ENCODE results near the gene GALR1. TPM values are rescaled to one million over a fixed set of nuclear protein-coding genes. Genes with fewer than 3 reads are reported as not detected.
"Not testable (repeated sequence)": the region's sequence is repeated elsewhere in the genome, so short reads cannot be mapped to it uniquely, and the experiment has no call there.

GALR1 gene
- polyA plus RNA-seq, 3 donors, result not detected

DNA sequence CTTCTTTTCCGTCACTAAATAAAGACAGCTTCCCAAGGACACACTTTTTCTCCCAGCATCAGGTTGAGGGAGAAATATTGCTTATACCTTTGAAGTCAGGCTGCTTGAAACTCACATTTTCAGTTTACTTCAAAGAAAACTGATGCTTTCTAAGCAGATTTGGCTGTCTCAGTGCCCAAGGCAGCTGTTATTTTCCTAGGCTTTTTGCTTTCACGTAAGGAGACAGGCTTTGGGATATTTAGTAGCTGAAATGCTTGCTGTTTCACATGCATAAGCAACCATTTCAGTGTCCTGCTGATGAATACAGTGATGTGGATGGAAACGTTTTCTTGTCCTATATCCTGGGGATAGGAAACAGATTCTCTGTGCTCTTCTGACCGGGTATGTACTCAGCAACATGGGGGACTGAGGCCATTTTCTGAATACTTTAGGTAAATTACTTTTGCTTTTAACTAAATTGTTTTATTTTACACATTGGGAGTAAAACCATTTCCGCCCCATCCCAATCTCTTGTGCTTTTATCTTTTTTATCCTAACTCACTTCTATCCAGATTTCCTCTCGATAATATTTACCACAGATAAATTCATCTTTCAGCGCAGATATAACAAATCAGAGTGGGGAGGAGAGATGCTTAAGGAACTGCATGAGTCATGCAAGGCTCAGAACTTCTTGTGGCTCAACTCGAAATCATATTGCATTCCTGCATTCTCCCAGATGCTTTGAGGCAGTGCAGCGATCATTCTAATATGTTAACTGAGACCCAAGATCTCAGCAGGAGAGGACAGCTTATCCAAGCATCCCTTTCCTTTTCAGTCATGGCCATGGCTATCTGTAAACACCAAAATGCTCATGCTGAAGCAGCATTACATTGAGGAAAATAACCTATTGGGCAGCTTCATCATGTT is 22.2 kb downstream of the GALR1 start:
- no peak for DNase-seq
- no peak overlapping the region for H3K4me2 ChIP-seq (replicated peaks; ENCODE audit: extremely low read depth, low read length, poor library complexity, severe bottlenecking)
- Mint-ChIP-seq H3K9me3 (peaks cover 0 to 13% (median 5%) of the 10 kb centered on the region in 7 donors), H3K36me3 (no peaks in the 10 kb centered on the region), H3K4me1 (no peaks in the 10 kb centered on the region), H3K27ac (no peak overlapping the region), H3K4me3 (no peak overlapping the region), H3K27me3 (ENCODE audit: low read depth in 3 of 3) (peaks cover 2 to 13% (median 3%) of the 10 kb centered on the region in 3 donors)
- peaks cover 2 to 4% of the 10 kb centered on the region in 2 donors for H3K27me3 ChIP-seq (ENCODE audit: control insufficient read depth in 2 of 2, insufficient read depth in 2 of 2, low read length in 2 of 2)
- no peak overlapping the region for H3K4me3 ChIP-seq (replicated peaks in 1 of 3; ENCODE audit: low read depth in 2 of 3, low read length in 3 of 3)
- H3K9ac ChIP-seq (ENCODE audit: insufficient read depth, low read length, poor library complexity, severe bottlenecking), result no peak overlapping the region
- no peak overlapping the region for H2AFZ ChIP-seq (ENCODE audit: insufficient read depth, low read depth, low read length, poor library complexity, severe bottlenecking)
- H3K9me3 ChIP-seq (replicated peaks in 1 of 2; ENCODE audit: control insufficient read depth in 1 of 2, insufficient read depth in 1 of 2, low read length in 2 of 2), result peaks cover 5% of the 10 kb centered on the region in 2 donors
- H3K4me1 ChIP-seq (ENCODE audit: control insufficient read depth in 1 of 2, insufficient read depth in 2 of 2, low read length in 2 of 2), result no peaks in the 10 kb centered on the region
- TF ChIP-seq, protein P1, sequence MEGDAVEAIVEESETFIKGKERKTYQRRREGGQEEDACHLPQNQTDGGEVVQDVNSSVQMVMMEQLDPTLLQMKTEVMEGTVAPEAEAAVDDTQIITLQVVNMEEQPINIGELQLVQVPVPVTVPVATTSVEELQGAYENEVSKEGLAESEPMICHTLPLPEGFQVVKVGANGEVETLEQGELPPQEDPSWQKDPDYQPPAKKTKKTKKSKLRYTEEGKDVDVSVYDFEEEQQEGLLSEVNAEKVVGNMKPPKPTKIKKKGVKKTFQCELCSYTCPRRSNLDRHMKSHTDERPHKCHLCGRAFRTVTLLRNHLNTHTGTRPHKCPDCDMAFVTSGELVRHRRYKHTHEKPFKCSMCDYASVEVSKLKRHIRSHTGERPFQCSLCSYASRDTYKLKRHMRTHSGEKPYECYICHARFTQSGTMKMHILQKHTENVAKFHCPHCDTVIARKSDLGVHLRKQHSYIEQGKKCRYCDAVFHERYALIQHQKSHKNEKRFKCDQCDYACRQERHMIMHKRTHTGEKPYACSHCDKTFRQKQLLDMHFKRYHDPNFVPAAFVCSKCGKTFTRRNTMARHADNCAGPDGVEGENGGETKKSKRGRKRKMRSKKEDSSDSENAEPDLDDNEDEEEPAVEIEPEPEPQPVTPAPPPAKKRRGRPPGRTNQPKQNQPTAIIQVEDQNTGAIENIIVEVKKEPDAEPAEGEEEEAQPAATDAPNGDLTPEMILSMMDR (IDR thresholded peaks at IDR 0.05), result no peak
- no peak overlapping the region for H3K27ac ChIP-seq (ENCODE audit: low read depth in 1 of 2, low read length in 2 of 2)
- no peaks in the 10 kb centered on the region for H3K36me3 ChIP-seq (replicated peaks in 1 of 2; ENCODE audit: control insufficient read depth in 1 of 2, insufficient read depth in 2 of 2, low read length in 2 of 2)
- WGBS (ENCODE audit: insufficient coverage), result 48% methylated on average over 4 of the region's 9 CpGs
- H3K79me2 ChIP-seq (ENCODE audit: insufficient read depth, low read length), result no peaks in the 10 kb centered on the region
- intact Hi-C loops (cut with micrococcal nuclease), result no loop called here
- H4K20me1 ChIP-seq (ENCODE audit: insufficient read depth, low read length), result no peaks in the 10 kb centered on the region

DNA sequence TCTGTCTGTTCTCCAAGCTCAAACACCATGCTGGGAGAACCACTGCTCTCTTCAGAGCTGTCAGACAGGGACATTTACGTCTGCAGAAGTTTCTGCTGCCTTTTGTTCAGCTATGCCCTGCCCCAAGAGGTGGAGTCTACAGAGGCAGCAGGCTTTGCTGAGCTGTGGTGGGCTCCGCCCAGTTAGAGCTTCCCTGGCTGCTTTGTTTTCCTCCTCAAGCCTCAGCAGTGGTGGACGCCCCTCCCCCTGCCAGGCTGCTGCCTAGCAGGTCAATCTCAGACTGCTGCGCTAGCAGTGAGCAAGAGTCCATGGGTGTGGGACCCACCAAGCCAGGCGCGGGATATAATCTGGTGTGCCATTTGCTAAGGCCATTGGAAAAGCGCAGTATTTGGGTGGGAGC is 41.2 kb downstream of the GALR1 start:
- WGBS (ENCODE audit: insufficient coverage), result 58% methylated on average over 6 of the region's 7 CpGs
- H3K4me2 ChIP-seq (replicated peaks; ENCODE audit: extremely low read depth, low read length, poor library complexity, severe bottlenecking); H3K27me3 Mint-ChIP-seq (ENCODE audit: low read depth in 3 of 3); H3K4me3 ChIP-seq (replicated peaks in 1 of 3; ENCODE audit: low read depth in 2 of 3, low read length in 3 of 3); H3K27me3 ChIP-seq (ENCODE audit: control insufficient read depth in 2 of 2, insufficient read depth in 2 of 2, low read length in 2 of 2); H3K36me3 ChIP-seq (replicated peaks in 1 of 2; ENCODE audit: control insufficient read depth in 1 of 2, insufficient read depth in 2 of 2, low read length in 2 of 2); intact Hi-C loops (cut with micrococcal nuclease); H3K36me3 Mint-ChIP-seq; H2AFZ ChIP-seq (ENCODE audit: insufficient read depth, low read depth, low read length, poor library complexity, severe bottlenecking); H3K9ac ChIP-seq (ENCODE audit: insufficient read depth, low read length, poor library complexity, severe bottlenecking); H4K20me1 ChIP-seq (ENCODE audit: insufficient read depth, low read length); H3K79me2 ChIP-seq (ENCODE audit: insufficient read depth, low read length); H3K4me1 ChIP-seq (ENCODE audit: control insufficient read depth in 1 of 2, insufficient read depth in 2 of 2, low read length in 2 of 2); H3K4me1 Mint-ChIP-seq; DNase-seq; H3K27ac Mint-ChIP-seq; H3K27ac ChIP-seq (ENCODE audit: low read depth in 1 of 2, low read length in 2 of 2); H3K4me3 Mint-ChIP-seq: not testable (repeated sequence)
- H3K9me3 ChIP-seq (replicated peaks in 1 of 2; ENCODE audit: control insufficient read depth in 1 of 2, insufficient read depth in 1 of 2, low read length in 2 of 2), result peaks cover 0 to 10% of the 10 kb centered on the region in 2 donors
- peaks cover 3 to 22% (median 10%) of the 10 kb centered on the region in 7 donors for H3K9me3 Mint-ChIP-seq

Measured in CD14-positive monocyte (primary cell).